H9 (cell line): ENCODE data around the gene YEATS4. TPM values are rescaled to one million over a fixed set of nuclear protein-coding genes. Genes with fewer than 3 reads are reported as not detected.

Experiments used
- DNase-seq: peaks from one replicate; pipeline ENCODE4 v3.0.0-alpha.2; 2017
- H2AFZ ChIP-seq: one replicate; pipeline ENCODE4 v1.6.1; 2013; ENCODE audit warnings: mild to moderate bottlenecking, low read length, control low read depth, moderate library complexity
- H2AK5ac ChIP-seq: 2 replicates; pipeline ENCODE4 v1.6.1; 2013; ENCODE audit warnings: low read length, control low read depth, mixed read lengths; ENCODE audit not compliant: insufficient read length
- H2BK120ac ChIP-seq: one replicate; pipeline ENCODE4 v1.6.1; 2013; ENCODE audit warnings: low read depth, mild to moderate bottlenecking, low read length, control low read depth, inconsistent platforms; ENCODE audit not compliant: poor library complexity, severe bottlenecking
- H2BK12ac ChIP-seq: 2 replicates; pipeline ENCODE4 v1.6.1; 2013; ENCODE audit warnings: low read length, control low read depth, mixed read lengths, low read depth; ENCODE audit not compliant: insufficient read length
- H2BK15ac ChIP-seq: 2 replicates; pipeline ENCODE4 v1.6.1; 2013; ENCODE audit warnings: low read depth, low read length, control low read depth
- H2BK20ac ChIP-seq: one replicate; pipeline ENCODE4 v1.6.1; 2013; ENCODE audit warnings: low read depth, mild to moderate bottlenecking, low read length, control low read depth, inconsistent platforms; ENCODE audit not compliant: poor library complexity, severe bottlenecking
- H2BK5ac ChIP-seq: 2 replicates; pipeline ENCODE4 v1.6.1; 2013; ENCODE audit warnings: low read length, control low read depth, mixed read lengths; ENCODE audit not compliant: insufficient read length
- H3K14ac ChIP-seq: 2 replicates; pipeline ENCODE4 v1.6.1; 2013; ENCODE audit warnings: low read length, control low read depth; ENCODE audit not compliant: insufficient read depth
- H3K18ac ChIP-seq: 2 replicates; pipeline ENCODE4 v1.6.1; 2013; ENCODE audit warnings: low read depth, mild to moderate bottlenecking, mixed read lengths, low read length, control low read depth; ENCODE audit not compliant: insufficient read length
- H3K23ac ChIP-seq: 2 replicates; pipeline ENCODE4 v1.6.1; 2013; ENCODE audit warnings: low read length, control low read depth, mixed read lengths, low read depth; ENCODE audit not compliant: insufficient read length
- H3K23me2 ChIP-seq: 2 replicates; pipeline ENCODE4 v1.6.1; 2013; ENCODE audit warnings: low read depth, mild to moderate bottlenecking, mixed read lengths, low read length, control low read depth; ENCODE audit not compliant: insufficient read length, poor library complexity, severe bottlenecking
- H3K27ac ChIP-seq: 2 replicates; pipeline ENCODE4 v1.5.1; 2013; ENCODE audit warnings: low read length, control low read depth, mixed read lengths, low read depth; ENCODE audit not compliant: insufficient read length
- H3K27me3 ChIP-seq: 2 replicates; pipeline ENCODE4 v1.6.1; 2013; ENCODE audit warnings: low read length, control low read depth, inconsistent platforms; ENCODE audit not compliant: insufficient read depth
- H3K4ac ChIP-seq: 2 replicates; pipeline ENCODE4 v1.6.1; 2013; ENCODE audit warnings: low read depth, mild to moderate bottlenecking, control low read depth, inconsistent platforms, low read length, moderate library complexity
- H3K4me1 ChIP-seq: 2 replicates; pipeline ENCODE4 v1.6.1; 2013; ENCODE audit warnings: low read length, control low read depth, inconsistent platforms; ENCODE audit not compliant: insufficient read depth
- H3K4me2 ChIP-seq: 2 replicates; pipeline ENCODE4 v1.6.1; 2013; ENCODE audit warnings: low read length, control low read depth, mixed read lengths; ENCODE audit not compliant: insufficient read length, insufficient read depth
- H3K56ac ChIP-seq: 2 replicates; pipeline ENCODE4 v1.6.1; 2013; ENCODE audit warnings: low read depth, mild to moderate bottlenecking, mixed read lengths, low read length, control low read depth; ENCODE audit not compliant: insufficient read length
- H3K79me1 ChIP-seq: 2 replicates; pipeline ENCODE4 v1.6.1; 2013; ENCODE audit warnings: low read depth, mild to moderate bottlenecking, moderate library complexity, low read length, control low read depth, inconsistent platforms; ENCODE audit not compliant: insufficient read depth, poor library complexity, severe bottlenecking
- H3K79me2 ChIP-seq: 2 replicates; pipeline ENCODE4 v1.6.1; 2013; ENCODE audit warnings: low read length, control low read depth, inconsistent platforms; ENCODE audit not compliant: insufficient read depth
- H3K9ac ChIP-seq: 2 replicates; pipeline ENCODE4 v1.6.1; 2013; ENCODE audit warnings: low read length, control low read depth, mixed read lengths; ENCODE audit not compliant: insufficient read length; ENCODE audit errors: extremely low read depth
- H3K9me3 ChIP-seq: one replicate; pipeline ENCODE4 v1.6.1; 2013; ENCODE audit warnings: low read depth, low read length, inconsistent platforms; ENCODE audit not compliant: control insufficient read depth
- H3T11ph ChIP-seq: one replicate; pipeline ENCODE4 v1.6.1; 2013; ENCODE audit warnings: mild to moderate bottlenecking, low read length, control low read depth, inconsistent platforms
- H4K20me1 ChIP-seq: one replicate; pipeline ENCODE4 v1.6.1; 2013; ENCODE audit not compliant: control insufficient read depth, insufficient read length, insufficient read depth
- H4K5ac ChIP-seq: 2 replicates; pipeline ENCODE4 v1.6.1; 2013; ENCODE audit warnings: low read depth, mild to moderate bottlenecking, mixed read lengths, low read length, control low read depth; ENCODE audit not compliant: insufficient read length
- H4K8ac ChIP-seq: replicated peaks from 2 replicates; pipeline ENCODE4 v1.6.1; 2013; ENCODE audit warnings: low read length, control low read depth, mixed read lengths, low read depth; ENCODE audit not compliant: insufficient read length
- H4K91ac ChIP-seq: 2 replicates; pipeline ENCODE4 v1.6.1; 2013; ENCODE audit warnings: low read depth, mild to moderate bottlenecking, moderate library complexity, mixed read lengths, low read length, control low read depth; ENCODE audit not compliant: insufficient read length
- H3K27ac Mint-ChIP-seq, 3 experiments: 2 replicates in 2 of 3; 3 replicates in 1 of 3; pipeline ENCODE4 v1.8.0; 2020 to 2021; ENCODE audit warnings: mixed read lengths in 3 of 3, mild to moderate bottlenecking in 1 of 3, moderate library complexity in 1 of 3
- H3K27me3 Mint-ChIP-seq: 2 replicates; pipeline ENCODE4 v1.8.0; 2021; ENCODE audit warnings: low read depth, mild to moderate bottlenecking, moderate library complexity, mixed read lengths
- H3K36me3 Mint-ChIP-seq, 3 experiments: 2 replicates in 2 of 3; 3 replicates in 1 of 3; pipeline ENCODE4 v1.8.0; 2020 to 2021; ENCODE audit warnings: low read depth in 3 of 3, mixed read lengths in 3 of 3; ENCODE audit not compliant: insufficient read depth in 1 of 3
- H3K4me1 Mint-ChIP-seq, 2 experiments: 2 replicates each; pipeline ENCODE4 v1.8.0; 2020; ENCODE audit warnings: mixed read lengths in 2 of 2
- H3K4me3 Mint-ChIP-seq, 2 experiments: 2 replicates in 1 of 2; 3 replicates in 1 of 2; pipeline ENCODE4 v1.8.0; 2020 to 2021; ENCODE audit warnings: mild to moderate bottlenecking in 2 of 2, mixed read lengths in 2 of 2, moderate library complexity in 1 of 2
- H3K9me3 Mint-ChIP-seq, 2 experiments: 2 replicates in 1 of 2; 3 replicates in 1 of 2; pipeline ENCODE4 v1.8.0; 2020; ENCODE audit warnings: mild to moderate bottlenecking in 2 of 2, mixed read lengths in 2 of 2, moderate library complexity in 1 of 2
- CTCF ChIP-seq: fragments of 200-600 bp; sonication (generic); conservative IDR thresholded peaks from 3 replicates; pipeline ENCODE4 v1.8.0; 2021; ENCODE audit warnings: antibody characterized with exemption, mild to moderate bottlenecking
- WGBS: extraction: QIAGEN DNeasy Blood & Tissue Kit; methylation state at CpG from one replicate; pipeline ENCODE4 v1.1.7; 2013; ENCODE audit warnings: missing lambda C conversion rate, low lambda C conversion rate, mixed read lengths; ENCODE audit not compliant: insufficient read length; ENCODE audit errors: extremely low coverage; 5-methylcytosine and 5-hydroxymethylcytosine counted together
- total RNA-seq: library from RNA; stranded (reverse); gene quantifications from 2 replicates; pipeline ENCODE4 v1.2.1, GENCODE V29; 2021

YEATS4 gene
- total RNA-seq, 1 experiment from 2014 or later: 35.6 TPM

DNA sequence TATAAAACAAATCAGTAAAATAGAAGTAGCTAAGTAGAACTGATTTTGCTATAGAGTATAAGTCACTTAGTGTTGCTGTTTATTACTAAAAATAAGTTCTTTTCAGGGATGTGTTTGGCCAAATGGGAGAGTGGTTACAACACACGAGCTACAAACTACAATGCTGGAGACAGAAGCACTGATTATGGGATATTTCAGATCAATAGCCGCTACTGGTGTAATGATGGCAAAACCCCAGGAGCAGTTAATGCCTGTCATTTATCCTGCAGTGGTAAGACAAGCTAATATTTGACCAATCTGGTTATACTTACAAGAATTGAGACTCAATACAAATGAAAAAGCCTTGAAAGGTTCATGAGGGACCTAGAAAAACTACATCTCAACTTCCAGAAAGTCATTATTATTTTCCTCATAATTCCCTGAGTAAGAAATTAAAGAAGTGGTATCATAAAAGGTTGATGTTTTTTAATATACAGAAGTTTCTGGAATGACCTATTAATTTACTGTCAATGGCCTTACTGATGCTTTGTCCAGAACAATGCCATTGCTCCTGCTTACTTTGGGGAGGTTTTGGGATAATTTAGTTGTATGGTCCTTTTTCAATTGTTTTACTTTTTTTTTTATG lies 9.4 kb upstream of the YEATS4 start:
- TF ChIP-seq CTCF: no peak
- Histone ChIP-seq H2BK15ac (no peak overlapping the region), H4K20me1 (no peaks in the 10 kb centered on the region), H2BK120ac (no peak overlapping the region), H2BK12ac (no peak overlapping the region), H3K4me2 (no peak overlapping the region), H3K23ac (no peak overlapping the region), H3T11ph (no peak overlapping the region), H3K27me3 (no peaks in the 10 kb centered on the region), H2AK5ac (no peak overlapping the region), H3K79me1 (no peaks in the 10 kb centered on the region), H4K5ac (no peak overlapping the region), H2BK20ac (no peak overlapping the region), H3K56ac (no peak overlapping the region), H3K4me1 (no peaks in the 10 kb centered on the region), H3K4ac (no peak overlapping the region), H4K8ac (no peak overlapping the region), H3K18ac (no peak overlapping the region), H3K27ac (no peak overlapping the region), H3K14ac (no peak overlapping the region), H3K9me3 (no peaks in the 10 kb centered on the region), H4K91ac (no peak overlapping the region), H3K79me2 (no peaks in the 10 kb centered on the region), H2BK5ac (no peak overlapping the region), H3K9ac (no peak overlapping the region), H2AFZ (no peak overlapping the region), H3K23me2 (no peaks in the 10 kb centered on the region)
- Mint-ChIP-seq H3K27ac (no peak overlapping the region), H3K36me3 (no peaks in the 10 kb centered on the region), H3K9me3 (no peaks in the 10 kb centered on the region), H3K4me3 (no peak overlapping the region), H3K27me3 (no peaks in the 10 kb centered on the region), H3K4me1 (peaks cover 9% of the 10 kb centered on the region in 2 experiments)
- no CpG with 5 or more reads among the region's 2 CpGs for WGBS
- DNase-seq: no peak
